ENCODE data around the gene IQSEC3. TPM values are rescaled to one million over a fixed set of nuclear protein-coding genes. Genes with fewer than 3 reads are reported as not detected.

The IQSEC3 gene
- total and polyA plus RNA-seq, 7 experiments from 2014 or later = 0.36 to 5.5 (median 1.7) TPM; not detected in 1

DNA sequence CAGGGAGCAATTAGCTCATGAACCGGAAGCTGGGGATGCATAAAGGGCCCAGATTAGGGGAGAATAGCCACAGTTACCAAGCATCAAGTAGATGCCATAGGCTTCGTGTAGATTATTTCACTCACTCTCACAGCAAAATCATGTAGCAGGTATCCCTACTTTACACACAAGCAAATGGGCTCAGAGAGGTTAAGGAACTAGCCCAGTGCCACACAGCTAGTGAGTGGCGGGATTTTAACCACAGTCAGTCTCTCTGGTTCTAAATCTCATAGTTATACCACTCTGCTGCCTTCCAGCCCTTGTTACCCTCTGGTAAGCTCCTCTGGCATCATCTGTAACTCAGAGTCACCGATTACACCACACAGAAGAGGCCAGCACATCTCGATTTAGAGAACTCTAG lies 49.0 kb downstream of the IQSEC3 start:
- H3K4me1 ChIP-seq (ENCODE audit: control insufficient read depth in 2 of 2, insufficient read depth in 2 of 2, low read length in 2 of 2) = no peaks in the 10 kb centered on the region
- H3K27me3 ChIP-seq (ENCODE audit: control insufficient read depth in 2 of 2, insufficient read depth in 2 of 2, low read length in 2 of 2) = no peaks in the 10 kb centered on the region
- H3K36me3 Mint-ChIP-seq = no peaks in the 10 kb centered on the region
- no peak overlapping the region for H3K4me3 ChIP-seq (ENCODE audit: low read length)
- H3K27me3 Mint-ChIP-seq = peaks cover 9 to 43% (median 22%) of the 10 kb centered on the region in 5 donors
- peaks cover 0 to 1% (median 0%) of the 10 kb centered on the region in 11 donors for H3K9me3 Mint-ChIP-seq
- H3K4me3 Mint-ChIP-seq = no peak overlapping the region
- H3K27ac Mint-ChIP-seq = no peak overlapping the region
- H3K9me3 ChIP-seq (ENCODE audit: control insufficient read depth in 2 of 3, low read length in 3 of 3) = no peaks in the 10 kb centered on the region
- peaks cover 0 to 6% (median 0%) of the 10 kb centered on the region in 7 donors for H3K4me1 Mint-ChIP-seq
- H3K36me3 ChIP-seq (ENCODE audit: control insufficient read depth in 2 of 3, insufficient read depth in 3 of 3, low read length in 3 of 3) = no peaks in the 10 kb centered on the region
- POLR2A ChIA-PET = no interaction called here
- DNase-seq (no peak), ATAC-seq (no peak)
- intact Hi-C loops (cut with micrococcal nuclease) = no loop called here
- H3K27ac ChIP-seq (ENCODE audit: low read depth, low read length) = no peak overlapping the region
- CTCF ChIA-PET = no interaction called here

DNA sequence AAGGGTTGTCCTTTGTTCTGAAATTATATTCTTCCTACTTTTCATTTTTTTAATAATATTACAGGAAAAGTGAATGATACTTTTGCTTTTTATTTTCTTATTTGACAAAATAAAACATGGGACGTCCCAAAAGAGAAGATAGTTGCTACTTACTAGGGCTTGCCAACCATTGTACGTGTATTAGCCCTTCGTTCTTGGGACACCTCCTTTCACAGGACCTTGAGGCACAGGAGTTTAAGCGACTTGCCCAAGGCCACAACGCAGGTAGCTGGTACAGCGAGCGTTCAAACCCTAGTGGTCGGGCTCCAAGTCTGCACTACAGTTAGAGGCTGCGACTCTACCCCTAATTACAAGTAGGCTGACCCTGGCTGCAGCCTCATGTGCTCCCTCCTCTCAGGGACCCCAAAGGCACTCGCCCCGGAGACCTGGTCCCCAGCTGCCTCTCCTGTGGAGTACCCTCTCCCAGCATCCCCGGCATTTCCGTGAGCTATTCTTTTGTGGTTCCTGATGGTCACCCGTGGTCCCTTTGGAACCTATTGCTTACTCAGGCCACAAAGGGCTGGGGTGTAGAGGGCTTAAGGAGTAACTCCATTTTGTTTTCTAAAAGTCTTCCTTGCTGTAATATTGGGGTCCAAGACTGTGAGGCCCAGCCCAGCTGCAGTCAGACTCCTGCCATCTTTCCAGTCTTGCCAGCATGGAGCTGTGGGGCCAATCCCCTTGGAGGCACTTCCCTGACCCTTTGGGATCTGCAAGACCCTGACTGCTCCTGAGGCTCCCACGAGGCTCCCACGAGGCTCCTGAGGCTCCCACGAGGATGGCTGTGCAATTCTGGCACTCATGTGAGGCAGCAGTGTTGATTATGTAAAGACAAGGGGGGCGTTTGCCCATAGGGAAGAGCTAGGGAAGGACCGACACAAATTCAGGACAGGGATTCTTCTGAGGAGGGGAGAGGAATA lies 49.7 kb downstream of the IQSEC3 start:
- ChIA-PET POLR2A (no interaction called here), CTCF (no interaction called here)
- intact Hi-C loops (cut with micrococcal nuclease) = no loop called here
- Mint-ChIP-seq H3K9me3 (peaks cover 0 to 1% (median 0%) of the 10 kb centered on the region in 11 donors), H3K4me1 (no peaks in the 10 kb centered on the region), H3K36me3 (no peaks in the 10 kb centered on the region), H3K4me3 (no peak overlapping the region), H3K27me3 (peaks cover 9 to 43% (median 22%) of the 10 kb centered on the region in 5 donors), H3K27ac (no peak overlapping the region)
- Histone ChIP-seq H3K4me3 (ENCODE audit: low read length) (no peak overlapping the region), H3K27ac (ENCODE audit: low read depth, low read length) (no peak overlapping the region), H3K27me3 (ENCODE audit: control insufficient read depth in 2 of 2, insufficient read depth in 2 of 2, low read length in 2 of 2) (no peaks in the 10 kb centered on the region), H3K4me1 (ENCODE audit: control insufficient read depth in 2 of 2, insufficient read depth in 2 of 2, low read length in 2 of 2) (no peaks in the 10 kb centered on the region), H3K36me3 (ENCODE audit: control insufficient read depth in 2 of 3, insufficient read depth in 3 of 3, low read length in 3 of 3) (no peaks in the 10 kb centered on the region), H3K9me3 (ENCODE audit: control insufficient read depth in 2 of 3, low read length in 3 of 3) (no peaks in the 10 kb centered on the region)
- no peak for ATAC-seq
- no peak for DNase-seq

DNA sequence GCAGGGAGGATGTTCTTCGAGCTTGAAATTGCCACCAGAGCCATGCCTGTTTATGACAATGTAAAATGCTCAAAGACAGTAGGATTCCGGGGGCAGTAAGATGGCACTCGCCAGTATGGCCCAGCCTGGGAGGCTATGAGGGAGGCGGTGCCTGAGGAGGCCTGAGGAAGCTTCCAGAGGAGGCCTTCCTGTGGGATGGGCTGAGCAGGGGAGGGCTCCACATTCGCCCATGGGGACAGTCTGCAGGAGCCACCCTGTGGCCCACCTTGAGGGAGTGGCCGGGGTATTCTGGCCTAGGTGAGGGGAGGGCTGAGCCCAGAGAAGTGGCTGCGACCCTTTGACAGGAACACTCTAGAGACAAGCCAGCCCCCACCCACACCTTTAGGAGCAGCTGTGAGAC lies 50.7 kb downstream of the IQSEC3 start:
- Histone ChIP-seq H3K4me3 (ENCODE audit: low read length) (no peak overlapping the region), H3K4me1 (ENCODE audit: control insufficient read depth in 2 of 2, insufficient read depth in 2 of 2, low read length in 2 of 2) (no peaks in the 10 kb centered on the region), H3K27me3 (ENCODE audit: control insufficient read depth in 2 of 2, insufficient read depth in 2 of 2, low read length in 2 of 2) (no peaks in the 10 kb centered on the region), H3K9me3 (ENCODE audit: control insufficient read depth in 2 of 3, low read length in 3 of 3) (no peaks in the 10 kb centered on the region), H3K27ac (ENCODE audit: low read depth, low read length) (no peak overlapping the region), H3K36me3 (ENCODE audit: control insufficient read depth in 2 of 3, insufficient read depth in 3 of 3, low read length in 3 of 3) (no peaks in the 10 kb centered on the region)
- Mint-ChIP-seq H3K4me3 (no peak overlapping the region), H3K36me3 (no peaks in the 10 kb centered on the region), H3K27ac (no peak overlapping the region), H3K27me3 (peaks cover 5 to 43% (median 27%) of the 10 kb centered on the region in 5 donors), H3K9me3 (peaks cover 0 to 1% (median 0%) of the 10 kb centered on the region in 11 donors), H3K4me1 (no peaks in the 10 kb centered on the region)
- ChIA-PET CTCF (no interaction called here), POLR2A (no interaction called here)
- ATAC-seq = no peak
- DNase-seq = no peak
- intact Hi-C loops (cut with micrococcal nuclease) = no loop called here

DNA sequence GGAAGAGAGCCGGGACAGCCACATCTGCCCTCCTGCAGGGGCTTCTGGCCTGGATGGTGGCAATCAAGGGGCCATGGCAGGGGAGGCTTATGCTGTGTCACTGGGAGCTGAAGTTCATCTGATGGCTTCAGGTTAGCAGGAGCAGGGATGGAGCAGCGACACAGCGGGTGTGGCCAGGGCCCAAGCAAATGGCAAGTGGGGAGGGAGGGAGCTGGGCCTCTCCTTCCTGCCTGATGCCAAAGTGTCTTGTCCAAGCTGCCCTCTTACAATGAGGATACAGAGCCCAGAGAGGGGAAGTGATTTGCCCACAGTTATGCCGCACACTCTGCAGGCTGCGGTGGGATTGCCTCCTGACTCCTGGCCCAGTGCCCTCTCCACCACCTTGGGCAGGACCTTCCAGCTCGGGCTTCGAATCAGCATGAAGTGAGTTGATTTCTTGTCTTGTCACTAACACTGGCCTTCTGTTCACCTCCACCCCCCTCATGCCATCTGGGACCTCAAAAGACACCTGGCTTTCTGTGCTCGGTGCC lies 51.3 kb downstream of the IQSEC3 start:
- Histone ChIP-seq H3K4me3 (ENCODE audit: low read length) (no peak overlapping the region), H3K4me1 (ENCODE audit: control insufficient read depth in 2 of 2, insufficient read depth in 2 of 2, low read length in 2 of 2) (no peaks in the 10 kb centered on the region), H3K27ac (ENCODE audit: low read depth, low read length) (no peak overlapping the region), H3K36me3 (ENCODE audit: control insufficient read depth in 2 of 3, insufficient read depth in 3 of 3, low read length in 3 of 3) (no peaks in the 10 kb centered on the region), H3K27me3 (ENCODE audit: control insufficient read depth in 2 of 2, insufficient read depth in 2 of 2, low read length in 2 of 2) (no peaks in the 10 kb centered on the region), H3K9me3 (ENCODE audit: control insufficient read depth in 2 of 3, low read length in 3 of 3) (no peaks in the 10 kb centered on the region)
- H3K4me1 Mint-ChIP-seq = no peaks in the 10 kb centered on the region
- H3K9me3 Mint-ChIP-seq = peaks cover 0 to 1% (median 0%) of the 10 kb centered on the region in 11 donors
- no peak overlapping the region for H3K27ac Mint-ChIP-seq
- no peak for ATAC-seq
- H3K36me3 Mint-ChIP-seq = no peaks in the 10 kb centered on the region
- intact Hi-C loops (cut with micrococcal nuclease) = no loop called here
- H3K27me3 Mint-ChIP-seq = peaks cover 5 to 42% (median 27%) of the 10 kb centered on the region in 5 donors
- DNase-seq = no peak
- CTCF ChIA-PET = no interaction called here
- H3K4me3 Mint-ChIP-seq = no peak overlapping the region
- POLR2A ChIA-PET = no interaction called here

DNA sequence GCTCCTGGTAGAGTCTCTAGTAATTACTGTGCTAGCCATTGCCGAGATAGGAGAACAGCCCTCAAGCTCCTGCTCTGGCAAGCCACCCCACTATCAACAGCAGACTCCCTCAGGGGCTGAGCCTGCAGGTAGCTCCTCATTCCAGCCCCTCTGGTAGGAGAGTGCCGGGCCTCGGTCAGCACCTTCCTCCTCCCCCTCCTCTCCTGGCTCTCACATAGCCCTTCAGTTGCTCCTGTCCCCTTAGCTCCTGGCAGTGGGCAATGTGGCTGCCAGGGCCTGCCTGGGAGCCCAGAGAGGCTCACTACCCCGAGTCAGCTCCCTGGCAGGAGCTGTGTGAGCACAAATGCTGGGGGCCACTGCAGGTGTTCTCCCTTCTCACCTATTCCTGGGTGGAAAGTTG lies 52.0 kb downstream of the IQSEC3 start:
- no peak for ATAC-seq
- no peak for DNase-seq
- Mint-ChIP-seq H3K9me3 (peaks cover 0 to 1% (median 0%) of the 10 kb centered on the region in 11 donors), H3K4me1 (no peaks in the 10 kb centered on the region), H3K4me3 (no peak overlapping the region), H3K27ac (no peak overlapping the region), H3K36me3 (no peaks in the 10 kb centered on the region), H3K27me3 (peaks cover 5 to 35% (median 27%) of the 10 kb centered on the region in 5 donors)
- H3K36me3 ChIP-seq (ENCODE audit: control insufficient read depth in 2 of 3, insufficient read depth in 3 of 3, low read length in 3 of 3) = no peaks in the 10 kb centered on the region
- H3K9me3 ChIP-seq (ENCODE audit: control insufficient read depth in 2 of 3, low read length in 3 of 3) = no peaks in the 10 kb centered on the region
- H3K27me3 ChIP-seq (ENCODE audit: control insufficient read depth in 2 of 2, insufficient read depth in 2 of 2, low read length in 2 of 2) = no peaks in the 10 kb centered on the region
- intact Hi-C loops (cut with micrococcal nuclease) = no loop called here
- H3K4me1 ChIP-seq (ENCODE audit: control insufficient read depth in 2 of 2, insufficient read depth in 2 of 2, low read length in 2 of 2) = no peaks in the 10 kb centered on the region
- no peak overlapping the region for H3K4me3 ChIP-seq (ENCODE audit: low read length)
- ChIA-PET POLR2A (no interaction called here), CTCF (no interaction called here)
- no peak overlapping the region for H3K27ac ChIP-seq (ENCODE audit: low read depth, low read length)

DNA sequence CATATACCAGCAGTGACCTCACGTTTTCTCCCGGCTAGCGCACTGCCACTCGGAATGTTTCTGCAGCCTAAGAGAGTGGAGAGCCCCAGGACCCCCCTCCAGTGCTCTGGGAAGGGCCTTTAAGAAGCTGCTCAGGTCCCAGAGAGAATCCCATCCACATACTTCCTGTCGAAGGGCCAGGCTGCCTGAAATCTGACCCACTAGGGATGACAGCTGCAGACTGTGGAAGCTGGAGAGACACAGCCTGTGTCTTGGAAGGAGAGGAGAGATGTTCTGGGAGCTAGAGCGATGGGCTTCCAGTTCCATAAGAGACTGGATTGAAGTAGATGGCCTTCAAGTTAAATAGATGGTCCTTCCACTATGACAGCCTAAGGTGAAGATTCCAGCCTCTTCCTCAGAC lies 54.4 kb downstream of the IQSEC3 start:
- Mint-ChIP-seq H3K36me3 (no peaks in the 10 kb centered on the region), H3K9me3 (no peaks in the 10 kb centered on the region), H3K4me3 (no peak overlapping the region), H3K27ac (no peak overlapping the region), H3K4me1 (no peaks in the 10 kb centered on the region), H3K27me3 (peaks cover 1 to 23% (median 18%) of the 10 kb centered on the region in 5 donors)
- Histone ChIP-seq H3K4me3 (ENCODE audit: low read length) (no peak overlapping the region), H3K27ac (ENCODE audit: low read depth, low read length) (no peak overlapping the region), H3K36me3 (ENCODE audit: control insufficient read depth in 2 of 3, insufficient read depth in 3 of 3, low read length in 3 of 3) (no peaks in the 10 kb centered on the region), H3K9me3 (ENCODE audit: control insufficient read depth in 2 of 3, low read length in 3 of 3) (no peaks in the 10 kb centered on the region), H3K27me3 (ENCODE audit: control insufficient read depth in 2 of 2, insufficient read depth in 2 of 2, low read length in 2 of 2) (no peaks in the 10 kb centered on the region), H3K4me1 (ENCODE audit: control insufficient read depth in 2 of 2, insufficient read depth in 2 of 2, low read length in 2 of 2) (no peaks in the 10 kb centered on the region)
- ChIA-PET CTCF (no interaction called here), POLR2A (no interaction called here)
- ATAC-seq (no peak), DNase-seq (no peak)
- intact Hi-C loops (cut with micrococcal nuclease) = no loop called here

DNA sequence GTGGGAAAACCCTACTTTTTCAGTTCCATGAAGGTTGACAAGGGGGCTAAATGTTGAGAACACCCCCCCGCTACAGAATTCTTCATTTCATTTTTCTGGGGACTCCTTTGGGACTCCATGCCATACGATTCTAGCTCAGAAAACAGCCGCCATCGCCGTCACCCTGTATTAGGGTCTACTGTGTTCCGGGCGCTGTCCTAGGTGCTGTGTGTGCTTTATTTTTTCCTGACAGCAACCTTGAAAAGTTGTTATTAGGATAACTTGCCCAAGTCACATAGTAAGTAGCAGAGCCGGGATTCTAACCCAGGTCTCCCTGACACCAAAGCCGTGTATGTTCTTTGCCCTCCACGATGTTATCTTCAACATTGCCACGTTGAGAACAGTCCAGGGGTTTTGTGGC lies 55.1 kb downstream of the IQSEC3 start:
- H3K4me1 ChIP-seq (ENCODE audit: control insufficient read depth in 2 of 2, insufficient read depth in 2 of 2, low read length in 2 of 2) = no peaks in the 10 kb centered on the region
- ATAC-seq = no peak
- H3K36me3 ChIP-seq (ENCODE audit: control insufficient read depth in 2 of 3, insufficient read depth in 3 of 3, low read length in 3 of 3) = no peaks in the 10 kb centered on the region
- H3K4me1 Mint-ChIP-seq = no peaks in the 10 kb centered on the region
- no peak overlapping the region for H3K4me3 Mint-ChIP-seq
- no peak overlapping the region for H3K27ac ChIP-seq (ENCODE audit: low read depth, low read length)
- no peaks in the 10 kb centered on the region for H3K9me3 ChIP-seq (ENCODE audit: control insufficient read depth in 2 of 3, low read length in 3 of 3)
- CTCF ChIA-PET = no interaction called here
- peaks cover 1 to 20% (median 15%) of the 10 kb centered on the region in 5 donors for H3K27me3 Mint-ChIP-seq
- no peak overlapping the region for H3K27ac Mint-ChIP-seq
- H3K9me3 Mint-ChIP-seq = no peaks in the 10 kb centered on the region
- no peak overlapping the region for H3K4me3 ChIP-seq (ENCODE audit: low read length)
- no peaks in the 10 kb centered on the region for H3K27me3 ChIP-seq (ENCODE audit: control insufficient read depth in 2 of 2, insufficient read depth in 2 of 2, low read length in 2 of 2)
- POLR2A ChIA-PET = no interaction called here
- intact Hi-C loops (cut with micrococcal nuclease) = no loop called here
- no peaks in the 10 kb centered on the region for H3K36me3 Mint-ChIP-seq
- no peak for DNase-seq

All from naive thymus-derived CD4-positive, alpha-beta T cell (primary cell).